Chondrocyte (in vitro differentiated cells): ENCODE results near the gene FARP1. TPM values are rescaled to one million over a fixed set of nuclear protein-coding genes. Genes with fewer than 3 reads are reported as not detected.
A peak's percentile ranks its signal among the peaks of the same experiment; 100 is the strongest.

Experiments used
- DNase-seq: peaks from one replicate; pipeline ENCODE4 v3.0.0; 2021; ENCODE audit warnings: mixed read lengths, low spot score
- H3K27ac Mint-ChIP-seq: one replicate; pipeline ENCODE4 v1.8.0; 2021; ENCODE audit warnings: mild to moderate bottlenecking, moderate library complexity, mixed read lengths; ENCODE audit not compliant: unreplicated experiment
- H3K27me3 Mint-ChIP-seq: 2 replicates; pipeline ENCODE4 v1.8.0; 2021; ENCODE audit warnings: low read depth, mixed read lengths
- H3K36me3 Mint-ChIP-seq: 2 replicates; pipeline ENCODE4 v1.8.0; 2021; ENCODE audit warnings: low read depth, mixed read lengths
- H3K4me1 Mint-ChIP-seq: 2 replicates; pipeline ENCODE4 v1.8.0; 2021; ENCODE audit warnings: low read depth, mild to moderate bottlenecking, mixed read lengths
- H3K4me3 Mint-ChIP-seq: one replicate; pipeline ENCODE4 v1.8.0; 2021; ENCODE audit warnings: mild to moderate bottlenecking, moderate library complexity, mixed read lengths; ENCODE audit not compliant: unreplicated experiment
- H3K9me3 Mint-ChIP-seq: 2 replicates; pipeline ENCODE4 v1.8.0; 2021; ENCODE audit warnings: low read depth, mixed read lengths
- CTCF ChIP-seq: fragments of 200-600 bp; sonication (generic); IDR thresholded peaks from 2 replicates; pipeline ENCODE4 v1.5.0; 2021; ENCODE audit warnings: antibody characterized with exemption, mild to moderate bottlenecking, moderate library complexity
- total RNA-seq: library from RNA; stranded (reverse); gene quantifications from 3 replicates; pipeline ENCODE4 v1.2.1, GENCODE V29; 2021

The FARP1 gene
- total RNA-seq, 1 donor from 2014 or later: 331 TPM

GRCh38 chr13:98332222-98332621 is 189.3 kb downstream of the FARP1 start:
- peak overlapping the region; percentile 72 for H3K27ac Mint-ChIP-seq
- H3K27me3 Mint-ChIP-seq: no peaks in the 10 kb centered on the region
- H3K36me3 Mint-ChIP-seq: no peaks in the 10 kb centered on the region
- peaks cover 2% of the 10 kb centered on the region for H3K9me3 Mint-ChIP-seq
- peaks cover 65% of the 10 kb centered on the region for H3K4me1 Mint-ChIP-seq
- DNase-seq: no peak
- H3K4me3 Mint-ChIP-seq: no peak overlapping the region
- TF ChIP-seq CTCF: no peak

GRCh38 chr13:98332691-98333090 is 189.8 kb downstream of the FARP1 start:
- TF ChIP-seq CTCF: no peak
- Mint-ChIP-seq H3K36me3 (no peaks in the 10 kb centered on the region), H3K27me3 (no peaks in the 10 kb centered on the region), H3K27ac (peak overlapping the region; percentile 52), H3K9me3 (peaks cover 2% of the 10 kb centered on the region), H3K4me3 (no peak overlapping the region), H3K4me1 (peaks cover 60% of the 10 kb centered on the region)
- no peak for DNase-seq

- DNase-seq: no peak
- Mint-ChIP-seq H3K9me3 (peaks cover 2% of the 10 kb centered on the region), H3K4me3 (no peak overlapping the region), H3K36me3 (peaks cover 4% of the 10 kb centered on the region), H3K4me1 (peaks cover 58% of the 10 kb centered on the region), H3K27ac (peak overlapping the region; percentile 15), H3K27me3 (no peaks in the 10 kb centered on the region)
- no peak for TF ChIP-seq CTCF
Observed at GRCh38 chr13:98333486-98333885, 190.6 kb downstream of the FARP1 start.

- no peak for DNase-seq
- Mint-ChIP-seq H3K27me3 (no peaks in the 10 kb centered on the region), H3K9me3 (peaks cover 2% of the 10 kb centered on the region), H3K27ac (no peak overlapping the region), H3K4me1 (peaks cover 57% of the 10 kb centered on the region), H3K36me3 (peaks cover 6% of the 10 kb centered on the region), H3K4me3 (no peak overlapping the region)
- TF ChIP-seq CTCF: no peak
Observed at GRCh38 chr13:98334620-98335205, 191.8 kb downstream of the FARP1 start.

- TF ChIP-seq CTCF: no peak
- no peak for DNase-seq
- Mint-ChIP-seq H3K27me3 (no peaks in the 10 kb centered on the region), H3K4me1 (peaks cover 59% of the 10 kb centered on the region), H3K4me3 (no peak overlapping the region), H3K9me3 (peaks cover 2% of the 10 kb centered on the region), H3K27ac (no peak overlapping the region), H3K36me3 (peaks cover 6% of the 10 kb centered on the region)
Observed at GRCh38 chr13:98335721-98336120, 192.8 kb downstream of the FARP1 start.
